HL-60 (cell line): ENCODE results near the gene PXDN.

Source experiments
- DNase-seq, 2 experiments: peaks; one replicate each; pipeline ENCODE4 v3.0.0-alpha.2; 2010 to 2020; ENCODE audit warnings: low read depth in 1 of 2, low spot score in 1 of 2
- H3K27ac ChIP-seq: fragments of 250-450 bp; sonication (Bioruptor Pico); replicated peaks from 2 replicates; pipeline ENCODE4 v1.5.1; 2020; ENCODE audit warnings: mild to moderate bottlenecking, moderate library complexity
- H3K27me3 ChIP-seq: fragments of 250-450 bp; sonication (Bioruptor Pico); 2 replicates; pipeline ENCODE4 v1.5.1; 2021; ENCODE audit warnings: mild to moderate bottlenecking, moderate library complexity; ENCODE audit not compliant: insufficient read depth, poor library complexity, severe bottlenecking
- H3K4me3 ChIP-seq: replicated peaks from 2 replicates; pipeline ENCODE4 v1.5.1; 2011; ENCODE audit warnings: mild to moderate bottlenecking, control low read depth, low read length; ENCODE audit not compliant: insufficient read depth
- GABPA ChIP-seq: IDR thresholded peaks from 2 replicates; pipeline ENCODE4 v1.6.1; 2012; ENCODE audit warnings: low read depth
- POLR2AphosphoS5 ChIP-seq: IDR thresholded peaks from 2 replicates; pipeline ENCODE4 v1.6.1; 2012; ENCODE audit warnings: low read depth
- SPI1 ChIP-seq: IDR thresholded peaks from 2 replicates; pipeline ENCODE4 v1.6.1; 2012; ENCODE audit warnings: low read depth, mild to moderate bottlenecking, borderline replicate concordance
- TF ChIP-seq, protein P1 (sequence below): IDR thresholded peaks from 2 replicates; pipeline ENCODE4 v1.6.1; 2012; ENCODE audit warnings: low read depth; ENCODE audit not compliant: insufficient replicate concordance
- TF ChIP-seq, protein P2 (sequence below): IDR thresholded peaks from one replicate; pipeline ENCODE4 v1.5.1; 2011; ENCODE audit warnings: low read length, control low read depth, inconsistent platforms; ENCODE audit not compliant: insufficient read depth

PXDN gene

DNA sequence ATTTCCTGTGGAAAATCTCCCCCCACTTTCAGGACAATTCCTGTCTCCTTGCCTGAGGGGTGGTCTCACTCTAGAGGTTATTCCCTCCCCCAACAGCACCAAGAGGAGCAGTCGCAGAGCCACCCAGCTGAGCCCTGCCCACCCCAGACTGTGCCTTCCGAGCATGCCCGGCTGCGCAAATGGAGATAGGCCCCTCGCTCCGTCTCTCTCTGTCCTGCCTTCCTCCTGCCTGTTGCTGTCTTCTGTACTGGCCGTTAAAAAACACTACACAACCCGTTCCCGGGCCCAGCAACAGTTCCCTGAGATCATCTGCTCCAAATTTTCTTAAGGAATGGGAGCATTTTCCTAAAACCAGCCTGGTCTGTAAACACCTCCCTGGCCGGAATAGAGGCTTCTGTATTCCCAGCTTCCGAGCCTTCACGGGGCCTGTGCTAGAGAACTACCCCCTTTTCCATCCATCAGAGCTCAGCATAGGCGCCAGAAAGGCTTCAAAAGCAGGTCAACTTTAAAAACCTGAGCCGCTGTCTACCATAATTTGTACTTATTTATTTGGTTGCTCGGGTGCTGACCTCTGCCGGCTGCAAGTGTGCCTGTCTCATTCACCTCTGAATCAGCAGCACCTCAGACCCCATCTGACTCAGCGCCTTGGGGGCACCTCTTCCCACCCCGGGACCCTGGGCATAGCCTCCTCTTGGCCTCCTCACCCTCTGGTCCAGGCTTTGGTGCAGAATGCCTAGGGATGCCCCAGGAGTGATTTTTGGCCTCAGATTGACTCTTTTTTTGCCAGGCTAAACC lies 159.4 kb downstream of the PXDN start:
- TF ChIP-seq, protein P1, sequence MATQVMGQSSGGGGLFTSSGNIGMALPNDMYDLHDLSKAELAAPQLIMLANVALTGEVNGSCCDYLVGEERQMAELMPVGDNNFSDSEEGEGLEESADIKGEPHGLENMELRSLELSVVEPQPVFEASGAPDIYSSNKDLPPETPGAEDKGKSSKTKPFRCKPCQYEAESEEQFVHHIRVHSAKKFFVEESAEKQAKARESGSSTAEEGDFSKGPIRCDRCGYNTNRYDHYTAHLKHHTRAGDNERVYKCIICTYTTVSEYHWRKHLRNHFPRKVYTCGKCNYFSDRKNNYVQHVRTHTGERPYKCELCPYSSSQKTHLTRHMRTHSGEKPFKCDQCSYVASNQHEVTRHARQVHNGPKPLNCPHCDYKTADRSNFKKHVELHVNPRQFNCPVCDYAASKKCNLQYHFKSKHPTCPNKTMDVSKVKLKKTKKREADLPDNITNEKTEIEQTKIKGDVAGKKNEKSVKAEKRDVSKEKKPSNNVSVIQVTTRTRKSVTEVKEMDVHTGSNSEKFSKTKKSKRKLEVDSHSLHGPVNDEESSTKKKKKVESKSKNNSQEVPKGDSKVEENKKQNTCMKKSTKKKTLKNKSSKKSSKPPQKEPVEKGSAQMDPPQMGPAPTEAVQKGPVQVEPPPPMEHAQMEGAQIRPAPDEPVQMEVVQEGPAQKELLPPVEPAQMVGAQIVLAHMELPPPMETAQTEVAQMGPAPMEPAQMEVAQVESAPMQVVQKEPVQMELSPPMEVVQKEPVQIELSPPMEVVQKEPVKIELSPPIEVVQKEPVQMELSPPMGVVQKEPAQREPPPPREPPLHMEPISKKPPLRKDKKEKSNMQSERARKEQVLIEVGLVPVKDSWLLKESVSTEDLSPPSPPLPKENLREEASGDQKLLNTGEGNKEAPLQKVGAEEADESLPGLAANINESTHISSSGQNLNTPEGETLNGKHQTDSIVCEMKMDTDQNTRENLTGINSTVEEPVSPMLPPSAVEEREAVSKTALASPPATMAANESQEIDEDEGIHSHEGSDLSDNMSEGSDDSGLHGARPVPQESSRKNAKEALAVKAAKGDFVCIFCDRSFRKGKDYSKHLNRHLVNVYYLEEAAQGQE, result no peak
- TF ChIP-seq POLR2AphosphoS5 (no peak), SPI1 (no peak), GABPA (no peak)
- TF ChIP-seq, protein P2, sequence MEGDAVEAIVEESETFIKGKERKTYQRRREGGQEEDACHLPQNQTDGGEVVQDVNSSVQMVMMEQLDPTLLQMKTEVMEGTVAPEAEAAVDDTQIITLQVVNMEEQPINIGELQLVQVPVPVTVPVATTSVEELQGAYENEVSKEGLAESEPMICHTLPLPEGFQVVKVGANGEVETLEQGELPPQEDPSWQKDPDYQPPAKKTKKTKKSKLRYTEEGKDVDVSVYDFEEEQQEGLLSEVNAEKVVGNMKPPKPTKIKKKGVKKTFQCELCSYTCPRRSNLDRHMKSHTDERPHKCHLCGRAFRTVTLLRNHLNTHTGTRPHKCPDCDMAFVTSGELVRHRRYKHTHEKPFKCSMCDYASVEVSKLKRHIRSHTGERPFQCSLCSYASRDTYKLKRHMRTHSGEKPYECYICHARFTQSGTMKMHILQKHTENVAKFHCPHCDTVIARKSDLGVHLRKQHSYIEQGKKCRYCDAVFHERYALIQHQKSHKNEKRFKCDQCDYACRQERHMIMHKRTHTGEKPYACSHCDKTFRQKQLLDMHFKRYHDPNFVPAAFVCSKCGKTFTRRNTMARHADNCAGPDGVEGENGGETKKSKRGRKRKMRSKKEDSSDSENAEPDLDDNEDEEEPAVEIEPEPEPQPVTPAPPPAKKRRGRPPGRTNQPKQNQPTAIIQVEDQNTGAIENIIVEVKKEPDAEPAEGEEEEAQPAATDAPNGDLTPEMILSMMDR, result no peak
- no peak for DNase-seq
- Histone ChIP-seq H3K4me3 (no peak overlapping the region), H3K27ac (no peak overlapping the region), H3K27me3 (no peaks in the 10 kb centered on the region)

DNA sequence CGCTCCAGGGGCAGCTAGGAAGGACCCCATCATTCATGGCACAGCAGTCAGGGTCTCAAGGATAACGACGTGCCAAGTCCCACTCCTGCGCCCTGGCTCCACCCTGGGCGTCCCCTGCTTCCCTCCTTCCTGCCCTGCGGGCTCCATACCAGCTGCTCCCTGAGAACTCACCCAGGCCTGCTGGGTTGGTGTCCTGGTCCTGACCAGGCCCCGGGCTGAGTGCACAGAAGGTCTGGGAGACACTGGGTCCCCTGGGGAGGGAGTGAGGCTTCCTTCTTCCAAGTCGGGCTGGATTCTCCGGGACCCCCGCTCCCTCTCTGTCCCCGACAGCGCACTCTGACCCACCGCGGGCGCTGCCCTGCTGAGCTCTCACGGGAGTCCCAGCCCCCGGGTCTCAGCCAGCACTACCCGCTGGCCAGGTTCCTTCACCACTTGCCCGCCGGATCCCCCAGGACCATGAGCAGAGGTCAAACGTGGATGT lies 160.2 kb downstream of the PXDN start:
- DNase-seq, result no peak
- TF ChIP-seq GABPA (no peak), POLR2AphosphoS5 (no peak), SPI1 (no peak)
- TF ChIP-seq, protein P1, result no peak
- TF ChIP-seq, protein P2, result no peak
- H3K4me3 ChIP-seq, result no peak overlapping the region
- no peaks in the 10 kb centered on the region for H3K27me3 ChIP-seq
- H3K27ac ChIP-seq, result no peak overlapping the region

DNA sequence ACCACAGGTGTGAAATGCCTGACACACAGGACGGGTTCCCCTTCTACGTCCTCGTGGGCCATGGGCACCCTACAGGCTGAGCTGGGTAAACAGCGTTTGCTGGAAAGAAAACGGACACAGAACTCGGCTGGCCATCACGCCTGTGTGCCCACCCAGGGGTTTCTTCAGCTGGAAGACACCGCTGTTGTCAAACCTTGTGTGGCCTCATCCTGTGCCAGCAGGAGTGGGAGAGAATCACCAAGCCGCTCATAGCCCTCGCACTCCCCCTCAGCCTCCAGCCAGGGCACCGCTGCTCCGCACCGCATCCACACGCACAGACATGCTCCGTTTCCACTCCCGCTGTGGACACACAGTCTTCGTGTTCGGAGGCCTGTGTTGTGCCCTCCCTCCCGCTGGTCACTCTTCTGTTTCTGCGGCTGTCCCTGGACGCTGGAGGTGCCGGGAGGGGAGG lies 161.4 kb downstream of the PXDN start:
- Histone ChIP-seq H3K27me3 (no peaks in the 10 kb centered on the region), H3K4me3 (no peak overlapping the region), H3K27ac (no peak overlapping the region)
- TF ChIP-seq POLR2AphosphoS5 (no peak), SPI1 (no peak), GABPA (no peak)
- TF ChIP-seq, protein P2, result no peak
- TF ChIP-seq, protein P1, result no peak
- no peak for DNase-seq
